Measurements from ENCODE around the gene CEMIP. TPM values are rescaled to one million over a fixed set of nuclear protein-coding genes. Genes with fewer than 3 reads are reported as not detected.

CEMIP gene
- polyA plus RNA-seq, 3 donors, result not detected

GRCh38 chr15:80744415-80744814, 34.8 kb upstream of the CEMIP start:
- Histone ChIP-seq H3K36me3 (replicated peaks in 1 of 2; ENCODE audit: control insufficient read depth in 1 of 2, insufficient read depth in 2 of 2, low read length in 2 of 2) (no peaks in the 10 kb centered on the region), H3K4me2 (replicated peaks; ENCODE audit: extremely low read depth, low read length, poor library complexity, severe bottlenecking) (no peak overlapping the region), H3K9me3 (replicated peaks in 1 of 2; ENCODE audit: control insufficient read depth in 1 of 2, insufficient read depth in 1 of 2, low read length in 2 of 2) (no peaks in the 10 kb centered on the region), H3K79me2 (ENCODE audit: insufficient read depth, low read length) (no peaks in the 10 kb centered on the region), H3K27ac (ENCODE audit: low read depth in 1 of 2, low read length in 2 of 2) (no peak overlapping the region), H3K4me1 (ENCODE audit: control insufficient read depth in 1 of 2, insufficient read depth in 2 of 2, low read length in 2 of 2) (peaks cover 13 to 14% of the 10 kb centered on the region in 2 donors), H2AFZ (ENCODE audit: insufficient read depth, low read depth, low read length, poor library complexity, severe bottlenecking) (no peak overlapping the region), H3K9ac (ENCODE audit: insufficient read depth, low read length, poor library complexity, severe bottlenecking) (no peak overlapping the region), H3K4me3 (replicated peaks in 1 of 3; ENCODE audit: low read depth in 2 of 3, low read length in 3 of 3) (no peak overlapping the region), H4K20me1 (ENCODE audit: insufficient read depth, low read length) (no peaks in the 10 kb centered on the region), H3K27me3 (ENCODE audit: control insufficient read depth in 2 of 2, insufficient read depth in 2 of 2, low read length in 2 of 2) (no peaks in the 10 kb centered on the region)
- H3K4me3 Mint-ChIP-seq, result no peak overlapping the region
- no peak for TF ChIP-seq CTCF (IDR thresholded peaks at IDR 0.05)
- peaks cover 0 to 5% (median 2%) of the 10 kb centered on the region in 7 donors for H3K9me3 Mint-ChIP-seq
- H3K36me3 Mint-ChIP-seq, result no peaks in the 10 kb centered on the region
- peaks cover 43% of the 10 kb centered on the region for H3K4me1 Mint-ChIP-seq
- DNase-seq, result no peak
- intact Hi-C loops (cut with micrococcal nuclease), result no loop called here
- peaks cover 0 to 2% (median 1%) of the 10 kb centered on the region in 3 donors for H3K27me3 Mint-ChIP-seq (ENCODE audit: low read depth in 3 of 3)
- peak overlapping the region in 1 of 7 donors; percentile 50 for H3K27ac Mint-ChIP-seq
- 75% methylated on average over 2 of the region's 6 CpGs for WGBS (ENCODE audit: insufficient coverage)

DNA sequence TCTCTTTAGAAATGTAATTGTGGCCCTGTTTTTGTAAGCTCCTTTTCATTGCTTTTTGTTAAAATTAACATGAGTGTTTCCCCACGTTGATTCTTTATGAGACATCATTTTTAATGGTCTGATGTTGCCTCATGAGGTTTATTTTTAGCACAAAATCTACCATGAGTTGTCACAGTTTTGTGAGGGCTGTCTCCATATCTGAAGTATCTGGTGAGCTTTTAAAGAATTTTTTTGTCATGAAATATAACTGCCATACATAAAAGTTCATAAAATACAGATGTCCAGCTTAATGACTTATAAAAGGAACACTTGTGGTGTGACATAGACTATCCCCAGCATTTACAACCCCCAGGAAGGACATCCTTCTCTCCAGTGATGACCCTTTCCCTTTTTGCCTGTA, 34.3 kb upstream of the CEMIP start:
- intact Hi-C loops (cut with micrococcal nuclease), result no loop called here
- Mint-ChIP-seq H3K27me3 (ENCODE audit: low read depth in 3 of 3) (peaks cover 0 to 2% (median 1%) of the 10 kb centered on the region in 3 donors), H3K4me1 (peaks cover 40% of the 10 kb centered on the region), H3K27ac (peak overlapping the region in 1 of 7 donors; percentile 56), H3K36me3 (no peaks in the 10 kb centered on the region), H3K9me3 (peaks cover 0 to 5% (median 2%) of the 10 kb centered on the region in 7 donors), H3K4me3 (no peak overlapping the region)
- Histone ChIP-seq H3K9me3 (replicated peaks in 1 of 2; ENCODE audit: control insufficient read depth in 1 of 2, insufficient read depth in 1 of 2, low read length in 2 of 2) (no peaks in the 10 kb centered on the region), H4K20me1 (ENCODE audit: insufficient read depth, low read length) (no peaks in the 10 kb centered on the region), H3K9ac (ENCODE audit: insufficient read depth, low read length, poor library complexity, severe bottlenecking) (no peak overlapping the region), H3K79me2 (ENCODE audit: insufficient read depth, low read length) (no peaks in the 10 kb centered on the region), H3K4me2 (replicated peaks; ENCODE audit: extremely low read depth, low read length, poor library complexity, severe bottlenecking) (no peak overlapping the region), H3K27ac (ENCODE audit: low read depth in 1 of 2, low read length in 2 of 2) (no peak overlapping the region), H3K4me1 (ENCODE audit: control insufficient read depth in 1 of 2, insufficient read depth in 2 of 2, low read length in 2 of 2) (peaks cover 13 to 14% of the 10 kb centered on the region in 2 donors), H3K27me3 (ENCODE audit: control insufficient read depth in 2 of 2, insufficient read depth in 2 of 2, low read length in 2 of 2) (no peaks in the 10 kb centered on the region), H2AFZ (ENCODE audit: insufficient read depth, low read depth, low read length, poor library complexity, severe bottlenecking) (no peak overlapping the region), H3K36me3 (replicated peaks in 1 of 2; ENCODE audit: control insufficient read depth in 1 of 2, insufficient read depth in 2 of 2, low read length in 2 of 2) (no peaks in the 10 kb centered on the region), H3K4me3 (replicated peaks in 1 of 3; ENCODE audit: low read depth in 2 of 3, low read length in 3 of 3) (no peak overlapping the region)
- no peak for DNase-seq
- TF ChIP-seq CTCF (IDR thresholded peaks at IDR 0.05), result no peak
- WGBS (ENCODE audit: insufficient coverage), result no CpG with 5 or more reads among the region's 1 CpG
